Endothelial cell of umbilical vein (primary cell): ENCODE results near the gene IKZF3.

Experiments
- EZH2 ChIP-seq: IDR thresholded peaks from 2 replicates; pipeline ENCODE4 v1.6.1; 2012; ENCODE audit warnings: borderline replicate concordance, low read depth, mild to moderate bottlenecking, moderate library complexity, low read length, inconsistent platforms; ENCODE audit not compliant: severe bottlenecking
- POLR2A ChIP-seq: IDR thresholded peaks from 2 replicates; pipeline ENCODE4 v1.6.1; 2012; ENCODE audit warnings: low read depth, mild to moderate bottlenecking, control low read depth, low read length
- POLR2AphosphoS5 ChIP-seq: IDR thresholded peaks from 2 replicates; pipeline ENCODE4 v1.6.1; 2012; ENCODE audit warnings: low read depth, mild to moderate bottlenecking, control low read depth, low read length, moderate library complexity; ENCODE audit not compliant: insufficient read depth
- TF ChIP-seq, protein P1 (sequence below), 2 donors: IDR thresholded peaks; 1 replicate in 1 of 2; 2 replicates in 1 of 2; pipeline ENCODE4 v1.5.1; 2011; ENCODE audit warnings: low read length in 2 of 2, mild to moderate bottlenecking in 2 of 2, moderate library complexity in 2 of 2, control low read depth in 1 of 2, inconsistent platforms in 1 of 2, low read depth in 1 of 2; ENCODE audit not compliant: insufficient read depth in 1 of 2; ENCODE audit errors: extremely low read depth in 1 of 2
- TF ChIP-seq, protein P2 (sequence below): IDR thresholded peaks from 2 replicates; pipeline ENCODE4 v1.6.1; 2011; ENCODE audit not compliant: insufficient read depth, insufficient read length

DNA sequence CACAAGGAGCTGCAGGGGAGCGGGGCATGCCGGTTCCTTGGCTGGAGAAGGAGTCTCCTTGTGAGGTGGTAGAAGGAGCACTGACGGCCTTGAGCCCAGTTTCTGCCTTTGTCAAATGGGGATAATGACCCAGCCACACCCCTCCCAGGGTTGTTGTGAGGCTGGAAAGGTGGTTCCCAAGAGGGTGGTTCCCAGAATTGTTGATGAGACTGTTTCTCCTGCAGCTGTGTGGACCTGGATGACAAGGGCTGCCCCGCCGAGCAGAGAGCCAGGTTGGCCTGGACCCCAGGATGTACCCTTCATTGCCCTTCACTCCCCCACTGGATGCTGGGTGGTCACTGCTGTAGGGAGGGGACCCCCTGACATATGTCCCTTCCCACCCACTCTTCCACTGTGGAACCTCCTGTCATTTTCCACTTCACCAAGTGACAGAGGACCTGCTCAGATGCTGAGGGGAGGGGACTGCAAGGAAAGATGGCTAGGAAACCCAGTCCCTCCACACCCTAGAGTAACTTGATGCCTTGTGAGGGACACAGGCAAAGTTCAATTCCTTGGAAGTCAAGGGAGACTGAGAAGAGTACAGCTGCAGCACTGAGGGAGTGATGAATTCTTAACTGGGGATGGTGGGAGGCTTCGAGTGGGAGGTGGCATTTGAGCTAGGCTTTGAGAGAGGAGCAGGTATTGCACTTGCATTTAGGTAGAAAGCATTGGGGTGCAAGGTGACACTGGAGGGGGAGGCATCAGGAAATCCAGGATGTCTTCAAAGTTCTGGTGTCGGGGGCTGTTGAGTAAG is 144.4 kb downstream of the IKZF3 start:
- TF ChIP-seq, protein P1, sequence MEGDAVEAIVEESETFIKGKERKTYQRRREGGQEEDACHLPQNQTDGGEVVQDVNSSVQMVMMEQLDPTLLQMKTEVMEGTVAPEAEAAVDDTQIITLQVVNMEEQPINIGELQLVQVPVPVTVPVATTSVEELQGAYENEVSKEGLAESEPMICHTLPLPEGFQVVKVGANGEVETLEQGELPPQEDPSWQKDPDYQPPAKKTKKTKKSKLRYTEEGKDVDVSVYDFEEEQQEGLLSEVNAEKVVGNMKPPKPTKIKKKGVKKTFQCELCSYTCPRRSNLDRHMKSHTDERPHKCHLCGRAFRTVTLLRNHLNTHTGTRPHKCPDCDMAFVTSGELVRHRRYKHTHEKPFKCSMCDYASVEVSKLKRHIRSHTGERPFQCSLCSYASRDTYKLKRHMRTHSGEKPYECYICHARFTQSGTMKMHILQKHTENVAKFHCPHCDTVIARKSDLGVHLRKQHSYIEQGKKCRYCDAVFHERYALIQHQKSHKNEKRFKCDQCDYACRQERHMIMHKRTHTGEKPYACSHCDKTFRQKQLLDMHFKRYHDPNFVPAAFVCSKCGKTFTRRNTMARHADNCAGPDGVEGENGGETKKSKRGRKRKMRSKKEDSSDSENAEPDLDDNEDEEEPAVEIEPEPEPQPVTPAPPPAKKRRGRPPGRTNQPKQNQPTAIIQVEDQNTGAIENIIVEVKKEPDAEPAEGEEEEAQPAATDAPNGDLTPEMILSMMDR (IDR thresholded peaks at IDR 0.05; ENCODE audit: extremely low read depth in 1 of 2, insufficient read depth in 1 of 2, low read depth in 1 of 2, low read length in 2 of 2), result no peak
- no peak for TF ChIP-seq EZH2
- no peak for TF ChIP-seq POLR2A
- no peak for TF ChIP-seq POLR2AphosphoS5
- TF ChIP-seq, protein P2, sequence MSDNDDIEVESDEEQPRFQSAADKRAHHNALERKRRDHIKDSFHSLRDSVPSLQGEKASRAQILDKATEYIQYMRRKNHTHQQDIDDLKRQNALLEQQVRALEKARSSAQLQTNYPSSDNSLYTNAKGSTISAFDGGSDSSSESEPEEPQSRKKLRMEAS, result no peak
